ENCODE data around the gene PSRC1.
"Not testable (repeated sequence)": the region's sequence is repeated elsewhere in the genome, so short reads cannot be mapped to it uniquely, and the experiment has no call there.

Gene PSRC1

DNA sequence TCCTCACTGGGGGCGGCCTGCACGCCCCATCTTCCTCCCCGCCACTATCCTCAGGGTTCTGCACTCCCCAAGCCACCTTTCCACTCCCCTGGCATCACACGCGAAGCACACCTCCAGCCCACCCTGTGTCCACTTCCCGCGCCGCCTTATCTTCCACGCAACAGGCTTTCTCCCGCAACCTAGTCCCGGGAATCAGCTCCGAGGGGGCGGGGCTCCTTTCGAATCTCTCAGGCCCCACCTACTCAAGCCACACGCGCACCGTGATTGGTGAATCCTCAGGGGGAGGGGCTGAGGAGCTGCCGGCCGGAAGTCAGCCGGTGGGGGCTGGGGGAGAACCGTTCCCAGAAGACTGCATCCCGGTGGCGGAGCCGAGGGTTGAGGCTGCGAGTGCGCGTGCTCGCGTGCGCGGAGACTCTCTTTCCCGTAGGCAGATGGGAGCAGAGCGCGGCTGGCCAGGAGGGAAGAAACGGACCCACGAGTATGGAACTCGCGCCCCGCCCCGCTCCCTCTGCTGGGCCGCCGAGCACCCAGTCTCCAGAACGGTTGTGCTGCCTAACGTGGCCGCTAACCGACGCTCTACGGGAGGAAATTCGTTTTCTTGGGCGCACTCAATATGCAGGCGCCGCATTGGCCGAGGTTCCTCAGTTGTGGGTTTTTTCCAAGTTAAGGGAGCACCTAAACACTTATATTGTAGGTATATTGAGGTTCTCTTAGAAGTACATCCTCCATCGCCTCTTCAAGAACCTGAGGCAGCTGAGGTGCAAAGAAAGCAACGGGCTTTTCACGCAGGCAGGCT lies at the start of gene PSRC1:
Gene PSRC1, minus strand, starts transcription at position 194 of the 796 bp plus-strand sequence.
- DNase-seq (ENCODE audit: low read depth), result peak; percentile 84

DNA sequence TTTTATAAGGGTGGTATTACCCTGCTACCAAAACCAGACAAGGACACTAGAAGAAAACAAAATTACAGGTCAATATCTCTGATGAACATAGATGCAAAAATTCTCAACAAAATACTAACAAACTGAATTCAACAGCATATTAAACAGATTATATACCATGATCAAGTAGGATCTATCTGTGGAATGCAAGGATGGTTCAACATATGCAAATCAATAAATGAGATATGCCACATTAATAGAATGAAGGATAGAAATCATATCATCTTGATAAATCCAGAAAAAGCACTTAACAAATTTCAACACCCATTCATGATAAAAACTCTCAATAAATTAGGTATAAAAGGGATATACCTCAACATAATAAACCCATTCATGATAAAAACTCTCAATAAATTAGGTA lies 48.2 kb upstream of the PSRC1 start:
- no peak for DNase-seq (ENCODE audit: low read depth)

GRCh38 chr1:109327285-109327684 lies 44.3 kb upstream of the PSRC1 start:
- no peak for DNase-seq (ENCODE audit: low read depth)

GRCh38 chr1:109322974-109323373 lies 40.0 kb upstream of the PSRC1 start:
- no peak for DNase-seq (ENCODE audit: low read depth)

GRCh38 chr1:109319114-109319513 lies 36.2 kb upstream of the PSRC1 start:
- no peak for DNase-seq (ENCODE audit: low read depth)

- DNase-seq (ENCODE audit: low read depth), result no peak
These were observed 33.6 kb upstream of the PSRC1 start for GRCh38 chr1:109316506-109316905.

GRCh38 chr1:109315288-109315687 lies 32.3 kb upstream of the PSRC1 start:
- no peak for DNase-seq (ENCODE audit: low read depth)

DNA sequence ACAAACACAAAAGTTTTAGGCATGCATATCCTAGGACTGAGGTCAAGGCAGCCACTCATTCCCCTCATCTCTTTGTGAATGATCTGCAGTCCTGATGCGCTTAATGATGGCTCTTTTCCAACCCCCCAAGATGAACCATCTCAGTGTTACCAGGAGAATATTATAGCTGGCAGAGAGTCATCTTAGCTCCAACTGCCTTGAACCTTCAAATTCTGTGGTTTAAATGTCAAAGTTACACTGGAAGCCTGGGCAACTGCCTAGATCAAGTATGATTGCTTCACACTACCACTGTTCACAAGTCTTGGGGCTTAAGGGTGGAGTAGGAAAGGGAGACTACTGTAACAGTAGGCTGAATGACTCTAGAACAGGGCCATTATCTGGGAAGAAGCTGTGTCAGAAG lies 31.9 kb upstream of the PSRC1 start:
- DNase-seq (ENCODE audit: low read depth), result no peak

DNA sequence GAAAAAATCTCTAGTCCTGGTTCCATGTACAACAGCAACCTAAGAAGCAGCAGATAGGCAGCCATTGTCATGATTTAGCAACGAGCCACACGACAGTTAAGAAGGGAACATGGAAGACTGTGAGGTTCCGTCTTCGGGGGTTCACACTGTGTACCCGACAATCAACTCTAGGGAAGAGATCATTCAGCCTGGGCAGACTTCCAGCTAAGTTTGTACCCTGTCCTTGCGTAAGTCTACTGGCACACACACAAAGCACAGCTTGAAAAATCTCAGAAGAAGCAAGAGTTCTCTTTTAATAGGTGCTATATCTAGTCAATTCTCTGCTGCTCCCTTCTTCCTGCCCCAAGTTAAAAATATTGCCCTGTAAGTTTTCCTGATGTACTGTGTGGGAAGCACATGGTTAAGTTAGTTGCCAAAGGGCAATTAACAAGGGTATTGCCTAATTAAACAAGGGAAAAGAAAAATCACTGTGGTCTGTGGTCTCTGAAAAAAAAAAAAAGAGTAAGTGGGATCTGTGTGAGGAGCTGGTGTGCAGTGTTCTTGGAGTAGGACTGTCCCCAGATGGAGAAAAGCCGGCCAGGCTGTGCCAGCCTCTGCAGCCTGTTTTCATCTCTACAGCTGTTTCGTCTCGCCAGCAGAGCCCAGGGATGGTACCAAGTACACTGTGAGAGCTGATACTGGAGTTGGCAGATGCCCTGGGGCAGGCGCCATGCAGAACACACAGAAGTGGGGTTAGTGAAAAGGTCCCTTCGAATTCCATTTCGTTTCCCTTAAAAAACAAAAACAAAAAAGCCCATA lies 30.2 kb upstream of the PSRC1 start:
- DNase-seq (ENCODE audit: low read depth), result no peak

- no peak for DNase-seq (ENCODE audit: low read depth)
These were observed 29.3 kb upstream of the PSRC1 start for GRCh38 chr1:109312246-109312645.

- no peak for DNase-seq (ENCODE audit: low read depth)
These were observed 26.4 kb upstream of the PSRC1 start for GRCh38 chr1:109309347-109309746.

DNA sequence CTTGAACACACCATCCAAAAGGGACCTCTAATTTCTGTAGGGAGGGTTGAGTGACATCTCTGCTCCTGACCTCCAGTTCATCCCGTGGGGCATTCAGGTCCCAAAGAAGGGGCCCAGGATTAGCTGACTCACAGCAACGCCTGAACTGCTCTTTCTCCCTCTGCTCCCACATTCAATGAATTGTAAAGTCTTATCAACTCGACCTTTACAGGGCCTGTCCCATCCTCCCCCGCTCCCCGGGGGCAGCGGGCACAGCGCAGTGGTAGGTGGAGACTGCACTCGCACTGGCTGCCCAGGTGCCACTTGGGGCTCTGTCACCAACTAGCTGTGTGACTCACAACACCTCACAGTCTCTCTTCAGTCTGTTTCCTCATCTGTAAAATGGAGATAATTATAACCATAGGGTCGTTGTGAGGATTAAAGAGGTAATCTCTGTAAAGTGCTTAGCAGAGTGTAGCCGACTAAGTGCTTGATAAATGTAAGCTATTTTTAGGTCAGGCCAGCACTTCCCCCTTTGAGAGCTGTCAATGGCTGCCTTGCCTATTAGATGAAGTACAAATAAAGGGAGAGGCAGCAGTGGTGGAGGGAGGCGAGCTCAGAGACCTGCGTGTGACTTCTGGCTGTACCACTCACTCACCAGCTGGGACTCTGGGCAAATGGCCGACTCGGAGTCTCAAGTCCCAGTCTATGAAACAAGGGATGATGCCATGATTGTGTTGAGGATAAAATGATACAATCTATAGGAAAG lies 24.5 kb upstream of the PSRC1 start:
- DNase-seq (ENCODE audit: low read depth), result no peak

DNA sequence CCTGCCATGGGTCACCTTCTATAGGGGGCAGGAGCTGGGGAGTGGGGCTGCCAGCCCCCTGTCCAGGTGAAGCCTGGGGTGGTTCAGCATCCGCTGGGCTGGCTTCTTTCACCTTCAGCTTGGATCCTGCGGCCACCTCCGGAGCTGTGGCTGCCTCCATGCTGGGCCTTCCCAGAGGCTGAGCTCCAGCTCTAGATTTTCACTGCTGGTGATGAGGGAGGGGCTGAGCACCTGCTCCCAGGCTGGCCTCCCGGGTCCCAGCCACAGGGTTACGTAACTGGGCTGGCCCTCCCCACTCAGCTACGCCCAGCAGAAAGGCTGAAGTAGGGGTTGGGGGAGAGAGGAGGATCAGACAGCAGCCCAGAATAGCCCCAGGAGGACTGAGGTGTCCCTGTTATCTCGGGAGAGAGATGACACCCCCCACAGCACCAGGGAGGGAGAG lies 23.9 kb upstream of the PSRC1 start, which contains the start of gene MYBPHL:
Gene MYBPHL, minus strand, starts transcription at position 180 of the 442 bp plus-strand sequence. Its CDS starts 20 bp downstream, at position 160.
- no peak for DNase-seq (ENCODE audit: low read depth)

DNA sequence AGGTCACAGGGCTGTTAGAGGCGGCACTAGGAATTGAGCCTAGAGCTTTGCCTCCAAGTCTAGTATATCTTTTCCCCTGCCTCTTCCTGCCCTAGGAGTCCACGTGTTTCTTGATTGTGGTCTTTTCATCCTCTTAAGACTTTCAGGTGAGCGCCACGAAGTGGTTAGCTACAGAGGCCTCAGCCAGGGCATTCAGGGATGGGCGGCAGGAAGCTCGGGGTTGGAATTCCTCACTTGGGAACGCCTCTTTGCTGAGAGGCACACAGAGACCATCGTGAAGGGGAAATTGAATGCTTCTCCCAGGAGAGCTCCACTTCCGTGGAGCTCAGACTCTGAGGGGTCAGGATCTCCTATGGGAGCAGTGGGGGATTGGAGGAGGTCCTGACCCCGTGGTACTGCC lies 23.0 kb upstream of the PSRC1 start:
- not testable (repeated sequence) for DNase-seq (ENCODE audit: low read depth)

DNA sequence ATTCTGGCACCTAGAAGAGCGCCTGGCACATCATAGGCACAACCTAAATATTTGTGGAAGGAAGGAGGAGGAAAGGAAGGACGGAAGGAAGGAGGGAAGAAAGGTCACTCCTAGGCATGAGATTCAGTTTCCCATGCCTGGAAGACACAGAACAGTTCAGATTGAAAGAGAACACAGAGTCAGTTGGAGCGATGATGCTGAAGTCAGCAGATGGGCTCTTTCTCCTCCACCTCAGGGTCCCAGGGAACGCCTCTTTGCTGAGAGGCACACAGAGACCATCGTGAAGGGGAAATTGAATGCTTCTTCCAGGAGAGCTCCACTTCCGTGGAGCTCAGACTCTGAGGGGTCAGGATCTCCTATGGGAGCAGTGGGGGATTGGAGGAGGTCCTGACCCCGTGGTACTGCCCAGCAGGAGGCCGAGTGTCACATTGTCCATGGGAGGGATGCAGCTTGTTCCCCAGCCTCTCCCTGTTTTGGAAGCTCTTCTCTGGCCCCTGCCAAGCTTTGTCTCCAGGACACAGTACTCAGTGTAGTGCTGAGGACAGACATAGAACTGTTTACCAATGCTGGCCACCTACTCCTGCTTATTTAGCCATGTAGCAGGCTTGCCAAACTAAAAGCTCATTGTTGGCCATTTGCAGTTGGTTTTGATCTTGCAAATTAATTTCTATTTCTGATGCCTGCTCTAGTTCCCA lies 21.4 kb upstream of the PSRC1 start:
- DNase-seq (ENCODE audit: low read depth), result no peak

DNA sequence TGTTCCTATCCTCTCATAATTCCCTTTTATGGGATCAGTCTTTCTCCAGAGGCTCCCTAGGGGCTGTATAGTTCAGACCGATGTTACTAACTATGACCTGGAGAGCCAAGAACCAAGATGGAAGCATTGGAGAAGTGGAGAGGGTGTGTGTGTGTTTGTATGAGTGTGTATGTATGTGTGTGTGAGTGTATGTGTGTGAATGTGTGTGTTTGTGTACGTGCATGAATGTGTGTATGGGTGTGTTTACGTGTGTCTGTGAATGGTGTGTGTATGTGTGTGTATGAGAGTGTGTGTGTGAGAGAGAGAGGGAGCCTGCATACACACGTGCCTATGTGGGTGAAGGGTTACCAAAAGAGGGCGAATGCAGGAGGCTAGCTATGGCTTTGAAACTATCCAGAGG lies 18.9 kb upstream of the PSRC1 start:
- DNase-seq (ENCODE audit: low read depth), result no peak

- DNase-seq (ENCODE audit: low read depth), result no peak
These were observed 17.8 kb upstream of the PSRC1 start for GRCh38 chr1:109300650-109301151.

GRCh38 chr1:109299558-109300343 lies 16.8 kb upstream of the PSRC1 start:
- DNase-seq (ENCODE audit: low read depth), result no peak

- DNase-seq (ENCODE audit: low read depth), result no peak
These were observed 16.0 kb upstream of the PSRC1 start for GRCh38 chr1:109298666-109299557.

- DNase-seq (ENCODE audit: low read depth), result no peak
These were observed 13.8 kb upstream of the PSRC1 start for GRCh38 chr1:109296782-109297181.

All from stimulated activated CD8-positive, alpha-beta memory T cell treated with anti-CD3 and anti-CD28 coated beads, Interleukin-4, amount 100 ng/mL, for 24 hours (primary cell).